ENCODE results near the gene NOL7. TPM values are rescaled to one million over a fixed set of nuclear protein-coding genes. Genes with fewer than 3 reads are reported as not detected.

Gene NOL7
- total and polyA plus RNA-seq, 8 donors, result 49.5 to 81.2 (median 72.4) TPM

DNA sequence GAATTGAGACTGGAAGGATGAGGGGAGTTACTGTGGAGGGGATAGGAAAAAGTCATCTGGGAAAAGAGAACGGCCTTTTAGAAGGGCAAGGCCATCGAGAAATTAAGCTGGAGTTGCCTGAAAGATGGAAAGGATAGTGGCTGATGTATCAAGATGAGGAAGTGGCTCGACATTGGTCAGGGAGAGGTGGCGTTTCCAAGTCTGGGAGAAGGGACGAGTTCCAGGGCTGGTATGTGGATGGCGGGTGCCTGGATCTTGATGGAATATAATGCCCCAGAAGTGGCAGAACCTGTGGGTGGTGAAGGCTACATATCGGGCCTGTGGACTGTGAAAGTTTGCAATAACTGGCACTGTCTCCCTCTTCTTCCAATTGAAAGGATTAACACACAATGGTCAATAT, 42.9 kb upstream of the NOL7 start:
- TF ChIP-seq, protein P1, sequence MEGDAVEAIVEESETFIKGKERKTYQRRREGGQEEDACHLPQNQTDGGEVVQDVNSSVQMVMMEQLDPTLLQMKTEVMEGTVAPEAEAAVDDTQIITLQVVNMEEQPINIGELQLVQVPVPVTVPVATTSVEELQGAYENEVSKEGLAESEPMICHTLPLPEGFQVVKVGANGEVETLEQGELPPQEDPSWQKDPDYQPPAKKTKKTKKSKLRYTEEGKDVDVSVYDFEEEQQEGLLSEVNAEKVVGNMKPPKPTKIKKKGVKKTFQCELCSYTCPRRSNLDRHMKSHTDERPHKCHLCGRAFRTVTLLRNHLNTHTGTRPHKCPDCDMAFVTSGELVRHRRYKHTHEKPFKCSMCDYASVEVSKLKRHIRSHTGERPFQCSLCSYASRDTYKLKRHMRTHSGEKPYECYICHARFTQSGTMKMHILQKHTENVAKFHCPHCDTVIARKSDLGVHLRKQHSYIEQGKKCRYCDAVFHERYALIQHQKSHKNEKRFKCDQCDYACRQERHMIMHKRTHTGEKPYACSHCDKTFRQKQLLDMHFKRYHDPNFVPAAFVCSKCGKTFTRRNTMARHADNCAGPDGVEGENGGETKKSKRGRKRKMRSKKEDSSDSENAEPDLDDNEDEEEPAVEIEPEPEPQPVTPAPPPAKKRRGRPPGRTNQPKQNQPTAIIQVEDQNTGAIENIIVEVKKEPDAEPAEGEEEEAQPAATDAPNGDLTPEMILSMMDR (IDR thresholded peaks at IDR 0.05), result no peak
- Histone ChIP-seq H3K9me3 (no peaks in the 10 kb centered on the region), H3K4me3 (no peak overlapping the region), H3K4me1 (peaks cover 0 to 23% of the 10 kb centered on the region in 2 donors), H3K27ac (no peak overlapping the region), H3K27me3 (no peaks in the 10 kb centered on the region), H3K36me3 (no peaks in the 10 kb centered on the region)
- ATAC-seq, result no peak
- intact Hi-C loops (cut with DNase I), result no loop called here
- DNase-seq, result no peak

DNA sequence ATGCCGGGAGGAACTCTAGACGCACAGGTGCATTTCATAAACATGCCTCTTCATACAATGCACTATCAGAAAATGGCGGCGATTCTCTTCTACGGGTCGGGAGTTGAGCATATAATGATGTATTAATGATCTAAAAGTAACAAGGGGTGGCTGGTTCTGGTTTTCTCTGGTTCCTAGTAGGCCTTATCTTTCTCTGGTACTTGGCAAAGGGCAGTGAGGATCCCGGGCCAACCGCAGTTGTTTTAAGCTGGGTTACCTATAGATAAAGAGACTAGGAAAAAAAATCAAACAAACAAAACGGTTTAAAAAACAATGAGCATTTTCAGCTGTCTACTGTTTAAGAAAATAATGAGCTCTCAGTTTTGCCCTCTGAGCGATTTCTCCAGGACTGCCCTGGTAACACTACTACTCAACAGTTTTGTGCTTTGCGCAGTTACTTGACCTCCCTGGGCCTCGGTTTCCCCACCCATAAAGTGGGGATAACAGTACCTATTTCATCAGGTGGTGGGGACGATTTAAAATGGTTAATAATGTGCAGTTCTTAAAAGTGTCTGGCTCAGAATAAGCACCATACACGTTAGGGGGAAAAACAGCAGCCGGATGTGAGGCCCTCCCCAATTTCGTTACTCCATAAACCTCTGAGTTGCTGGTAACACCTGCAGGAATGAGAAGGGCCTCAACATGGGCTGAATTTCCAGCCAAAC, 42.0 kb upstream of the NOL7 start:
- DNase-seq (no peak), ATAC-seq (no peak)
- Histone ChIP-seq H3K27me3 (no peaks in the 10 kb centered on the region), H3K4me3 (peak overlapping the region in 1 of 2 donors; percentile 86), H3K27ac (peak overlapping the region in 1 of 2 donors; percentile 97), H3K36me3 (no peaks in the 10 kb centered on the region), H3K9me3 (no peaks in the 10 kb centered on the region), H3K4me1 (peaks cover 0 to 23% of the 10 kb centered on the region in 2 donors)
- TF ChIP-seq, protein P1 (IDR thresholded peaks at IDR 0.05), result no peak
- intact Hi-C loops (cut with DNase I), result no loop called here

DNA sequence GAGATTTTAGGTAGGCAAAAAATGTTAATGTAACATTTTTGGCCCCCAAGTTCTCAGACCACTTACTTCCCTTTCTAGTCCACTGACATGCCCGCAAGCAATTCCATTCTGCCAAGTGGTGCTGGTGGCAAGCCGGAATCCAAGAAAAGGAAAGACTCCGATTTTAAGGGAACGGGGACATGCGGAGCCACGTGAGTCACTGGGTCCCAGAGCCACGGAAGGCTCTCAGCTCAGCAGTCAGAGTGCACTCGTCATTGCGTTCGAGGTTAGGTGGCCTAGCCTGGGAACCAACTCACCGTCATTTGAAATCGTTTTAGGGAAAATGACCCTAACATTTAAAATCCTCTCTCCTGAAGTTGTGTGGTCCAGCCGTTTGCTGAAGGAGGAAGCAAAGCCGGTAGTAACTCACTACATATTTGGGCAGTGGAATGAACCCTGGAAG, 41.4 kb upstream of the NOL7 start:
- no peaks in the 10 kb centered on the region for H3K27me3 ChIP-seq
- H3K9me3 ChIP-seq, result no peaks in the 10 kb centered on the region
- DNase-seq (peak in 3 of 4 donors; percentile 10 to 70 (median 36)), ATAC-seq (peak; percentile 10)
- H3K36me3 ChIP-seq, result no peaks in the 10 kb centered on the region
- H3K4me3 ChIP-seq, result peak overlapping the region; percentile 86 to 96
- intact Hi-C loops (cut with DNase I), result no loop called here
- H3K4me1 ChIP-seq, result peaks cover 0 to 23% of the 10 kb centered on the region in 2 donors
- peak overlapping the region; percentile 97 to 98 for H3K27ac ChIP-seq
- TF ChIP-seq, protein P1 (IDR thresholded peaks at IDR 0.05), result no peak

DNA sequence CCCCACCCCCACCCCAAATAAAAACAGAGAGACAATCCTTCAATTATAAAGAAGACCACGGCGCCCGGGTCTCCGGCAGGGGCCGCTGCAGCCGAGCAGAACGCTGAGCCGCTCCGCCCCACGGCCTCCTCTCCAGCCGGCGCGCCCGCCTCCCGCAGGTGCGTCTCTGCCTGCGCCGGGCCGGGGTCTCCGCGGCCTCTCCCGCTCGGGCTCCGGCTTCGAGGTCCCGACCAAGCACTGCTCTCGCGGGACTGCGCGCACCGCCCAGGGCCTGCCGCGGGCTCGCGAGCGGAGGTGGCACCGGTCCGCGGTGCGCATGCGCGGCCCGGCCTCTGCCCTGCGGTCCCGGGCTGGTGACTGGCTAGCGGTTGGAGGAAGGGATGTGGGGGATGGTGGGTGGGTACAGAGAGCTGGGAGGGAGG, 41.0 kb upstream of the NOL7 start:
- Histone ChIP-seq H3K27me3 (no peaks in the 10 kb centered on the region), H3K4me1 (peaks cover 0 to 23% of the 10 kb centered on the region in 2 donors), H3K9me3 (no peaks in the 10 kb centered on the region), H3K36me3 (no peaks in the 10 kb centered on the region), H3K4me3 (peak overlapping the region; percentile 86 to 96), H3K27ac (peak overlapping the region; percentile 97 to 98)
- ATAC-seq (peak; percentile 96), DNase-seq (peak; percentile 94 to 98 (median 96))
- TF ChIP-seq, protein P1 (IDR thresholded peaks at IDR 0.05), result peak; percentile 18 to 43
- intact Hi-C loops (cut with DNase I), result no loop called here

DNA sequence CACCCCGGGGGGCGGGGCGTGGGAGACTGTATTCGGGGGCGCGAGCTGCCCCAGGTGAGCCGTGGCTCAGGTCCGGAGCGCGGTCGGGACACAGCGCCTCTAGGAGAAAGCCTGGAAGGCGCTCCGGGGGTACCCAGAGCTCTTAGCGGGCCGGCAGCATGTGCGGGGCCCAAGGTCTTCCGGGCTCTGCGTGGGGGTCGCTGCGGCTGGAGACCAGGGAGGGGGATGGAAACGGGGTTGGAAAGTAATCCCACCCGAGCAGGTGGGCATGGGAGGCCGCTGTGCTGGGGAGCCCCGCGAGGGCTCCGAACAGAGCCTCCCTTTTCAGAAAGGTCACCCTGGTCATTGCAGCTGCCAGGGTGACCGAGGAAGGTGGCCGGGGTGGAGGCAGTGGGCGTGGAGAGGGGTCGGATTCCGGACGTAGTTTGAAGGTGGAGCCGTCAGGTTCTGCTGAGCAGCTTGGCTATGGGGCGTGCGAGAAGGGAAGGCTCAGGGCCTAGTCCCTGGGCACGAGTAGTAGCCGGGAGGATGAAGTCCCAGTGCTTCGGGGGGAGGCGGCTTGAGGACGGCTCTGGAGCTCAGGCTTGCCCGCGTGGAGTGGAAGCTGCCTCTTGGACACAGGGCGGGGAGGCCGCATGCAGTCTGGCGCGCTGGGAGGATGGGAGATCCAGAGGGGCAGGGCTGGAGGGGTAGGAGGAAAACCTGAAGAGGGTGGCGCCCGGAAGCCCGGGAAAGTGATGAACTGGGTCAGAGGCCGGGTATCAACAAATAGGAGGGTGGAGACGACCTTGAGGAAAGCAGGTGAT, 40.4 kb upstream of the NOL7 start, which contains the start of gene SIRT5:
Gene SIRT5 (plus strand): TSS at position 31 of the 806 bp plus-strand sequence. CDS start 9,510 bp downstream, outside the sequence.
- Histone ChIP-seq H3K27ac (peak within 1 kb of the TSS; percentile 97 to 98), H3K36me3 (no peaks in the 10 kb centered on the region), H3K9me3 (no peaks in the 10 kb centered on the region), H3K27me3 (no peaks in the 10 kb centered on the region), H3K4me3 (peak within 1 kb of the TSS; percentile 86 to 96), H3K4me1 (peaks cover 0 to 25% of the 10 kb centered on the region in 2 donors)
- peak; percentile 71 to 92 (median 77) for DNase-seq
- TF ChIP-seq, protein P1 (IDR thresholded peaks at IDR 0.05), result no peak
- peak; percentile 82 for ATAC-seq
- intact Hi-C loops (cut with DNase I), result no loop called here
